GM19023 (cell line): ENCODE results near the gene ESR1.
"Not testable (repeated sequence)": the region's sequence is repeated elsewhere in the genome, so short reads cannot be mapped to it uniquely, and the experiment has no call there.

ENCODE experiments used
- ATAC-seq: cut with Tn5 transposase; IDR thresholded peaks from one replicate; pipeline ENCODE4 v1.9.1; 2021; ENCODE audit warnings: mild to moderate bottlenecking, moderate library complexity; ENCODE audit not compliant: unreplicated experiment

The ESR1 gene

DNA sequence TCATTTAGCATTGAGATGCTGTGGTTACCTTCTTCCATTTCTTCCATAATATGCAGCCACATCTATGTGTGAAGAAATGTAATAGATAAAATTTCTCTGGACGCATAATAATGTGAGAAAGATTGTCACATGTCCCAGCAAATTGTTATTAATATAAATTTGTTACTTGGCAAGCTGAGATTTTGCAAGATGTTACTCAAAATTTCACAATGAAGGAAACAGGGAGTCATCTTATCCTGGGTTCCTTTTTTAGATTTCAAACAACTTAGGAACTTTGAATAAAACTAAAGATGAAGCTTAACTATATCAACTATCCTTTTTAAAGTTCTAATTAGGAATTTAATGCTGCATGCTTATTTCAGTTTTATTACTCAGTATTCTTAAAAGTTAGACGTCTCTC lies 3.6 kb downstream of the ESR1 start:
- no peak for ATAC-seq

DNA sequence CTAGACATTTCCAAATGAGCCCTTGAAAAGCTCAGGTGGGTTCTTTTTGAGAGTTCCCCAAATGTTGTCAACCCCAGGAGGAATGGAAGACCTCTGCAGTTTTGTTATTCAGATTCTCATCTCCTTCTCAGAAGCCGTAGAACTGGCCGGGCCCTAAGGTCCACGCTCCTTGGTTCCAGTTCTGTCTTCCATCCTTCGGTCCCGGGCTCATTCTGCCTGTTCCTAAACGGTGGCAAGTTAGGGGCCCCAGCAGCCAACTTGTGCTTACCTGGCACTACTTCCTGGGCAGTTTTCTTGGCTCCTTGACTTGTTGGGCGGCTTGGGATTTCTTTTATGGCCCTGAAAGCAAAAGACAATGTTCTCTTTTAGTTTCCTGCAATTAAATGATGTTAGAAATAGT lies 6.4 kb downstream of the ESR1 start:
- no peak for ATAC-seq

GRCh38 chr6:151814614-151815013 lies 7.1 kb downstream of the ESR1 start:
- ATAC-seq = no peak

- ATAC-seq = peak; percentile 91
These were observed 15.0 kb downstream of the ESR1 start for GRCh38 chr6:151822252-151823111.

GRCh38 chr6:151826517-151827142 lies 19.1 kb downstream of the ESR1 start:
- no peak for ATAC-seq

DNA sequence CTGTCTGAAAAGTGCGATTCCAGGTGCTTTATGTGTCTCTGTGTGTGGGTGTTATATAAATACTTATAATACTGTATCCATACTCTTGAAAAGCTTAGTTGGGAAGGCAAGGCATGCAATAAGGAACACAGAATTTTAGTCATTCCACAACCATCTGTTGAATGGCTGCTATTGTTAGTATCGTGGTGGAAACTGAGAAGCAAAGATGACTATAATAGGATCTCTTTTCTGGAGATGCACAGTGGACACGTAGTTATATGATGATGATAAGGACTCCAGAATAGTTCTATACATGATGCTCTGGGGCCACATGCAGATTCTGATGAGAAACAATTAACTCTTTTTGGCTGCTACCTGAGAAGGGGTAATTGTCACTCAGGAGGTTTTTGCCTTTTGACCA lies 25.2 kb downstream of the ESR1 start:
- ATAC-seq = no peak

- no peak for ATAC-seq
These were observed 27.9 kb downstream of the ESR1 start for GRCh38 chr6:151835396-151835795.

DNA sequence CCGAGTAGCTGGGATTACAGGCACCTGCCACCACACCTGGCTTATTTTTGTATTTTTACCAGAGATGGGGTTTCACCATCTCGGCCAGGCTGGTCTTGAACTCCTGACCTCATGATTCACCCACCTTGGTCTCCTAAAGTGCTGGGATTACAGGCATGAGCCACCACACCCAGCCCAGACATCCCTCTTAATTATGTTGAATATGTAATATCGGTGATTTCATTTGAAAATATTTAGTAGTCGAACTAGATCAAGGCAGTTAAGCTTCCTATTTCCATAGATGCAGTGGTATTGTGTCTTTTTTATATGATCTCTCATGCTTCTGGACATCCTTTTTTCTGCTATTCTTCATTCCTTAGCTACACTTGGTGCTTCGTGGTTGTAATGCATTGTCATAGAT lies 29.7 kb downstream of the ESR1 start:
- ATAC-seq = no peak

- no peak for ATAC-seq
These were observed 35.3 kb downstream of the ESR1 start for GRCh38 chr6:151842816-151843215.

- ATAC-seq = no peak
These were observed 39.6 kb downstream of the ESR1 start for GRCh38 chr6:151847064-151847463.

GRCh38 chr6:151850479-151851003 lies 43.1 kb downstream of the ESR1 start:
- ATAC-seq = no peak

DNA sequence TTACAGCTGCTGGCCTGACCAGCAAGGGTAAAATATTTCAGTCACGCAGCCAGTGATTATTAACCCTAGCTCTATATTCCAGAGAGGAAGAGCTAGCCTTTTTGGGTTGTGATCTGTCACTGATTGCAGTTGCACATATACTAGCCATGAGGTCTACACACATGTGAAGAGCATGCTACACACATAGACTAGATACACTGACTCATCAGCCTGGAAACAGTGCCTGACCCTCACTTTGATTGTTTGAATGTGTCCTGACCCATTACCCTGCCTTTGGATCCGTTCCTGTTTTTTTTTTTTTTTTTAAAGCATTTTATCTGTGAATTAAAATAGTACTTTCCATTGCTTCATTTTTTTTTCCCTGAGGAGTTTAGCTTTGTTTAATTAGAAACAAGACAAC lies 50.8 kb downstream of the ESR1 start:
- no peak for ATAC-seq

DNA sequence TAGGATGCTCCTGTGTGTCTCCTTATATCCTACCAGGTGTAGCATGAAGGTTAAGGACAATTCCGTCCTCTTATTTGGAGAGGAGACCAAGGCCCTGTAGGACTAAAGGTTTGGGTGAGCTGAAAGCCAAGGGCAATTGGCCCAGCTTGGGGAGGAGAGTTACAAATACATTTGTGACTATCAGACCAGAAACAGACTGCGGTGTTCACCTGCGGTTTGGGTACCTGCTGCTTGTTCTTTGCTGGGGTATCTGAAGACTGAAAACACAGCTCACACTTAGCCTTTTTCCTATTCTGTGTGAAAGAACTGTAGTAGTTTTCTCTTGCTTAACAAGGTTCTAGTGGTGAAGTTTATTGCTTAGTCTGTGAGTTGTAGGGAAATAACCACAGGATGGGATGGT lies 55.0 kb downstream of the ESR1 start:
- no peak for ATAC-seq

DNA sequence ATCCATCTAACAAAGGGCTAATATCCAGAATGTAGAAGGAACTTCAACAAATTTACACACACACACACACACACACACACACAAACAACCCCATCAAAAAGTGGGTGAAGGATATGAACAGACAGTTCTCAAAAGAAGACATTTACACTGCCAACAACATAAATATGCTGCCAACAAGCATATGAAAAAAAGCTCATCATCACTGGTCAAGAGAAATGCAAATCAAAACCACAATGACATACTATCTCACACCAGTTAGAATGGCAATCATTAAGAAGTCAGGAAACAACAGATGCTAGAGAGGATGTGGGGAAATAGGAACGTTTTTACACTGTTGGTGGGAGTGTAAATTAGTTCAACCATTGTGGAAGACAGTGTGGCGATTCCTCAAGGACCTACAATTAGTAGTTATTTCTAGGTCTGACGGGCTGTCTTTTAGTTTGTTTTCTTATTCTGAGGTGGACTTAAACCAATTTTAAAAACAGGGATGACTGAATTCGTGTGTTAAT lies 59.9 kb downstream of the ESR1 start:
- not testable (repeated sequence) for ATAC-seq

DNA sequence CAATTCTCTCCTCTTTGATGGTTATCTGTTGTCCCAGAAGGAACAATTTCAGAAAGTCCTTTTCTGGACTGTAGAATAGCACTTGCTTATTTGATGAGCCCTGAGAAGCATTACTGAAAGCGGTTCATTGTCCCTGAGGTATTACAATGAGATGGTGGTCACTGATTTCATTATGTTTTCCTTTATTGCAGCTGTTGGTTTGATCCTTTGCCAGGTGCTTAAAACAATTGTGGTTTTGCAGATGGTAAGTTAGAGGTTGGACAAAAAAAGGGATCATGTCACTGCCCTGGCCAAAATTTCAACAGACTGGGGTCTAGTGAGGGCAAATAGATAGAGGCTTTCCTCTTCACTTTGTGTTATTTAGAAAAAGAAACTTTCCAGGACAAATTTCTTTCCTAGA lies 61.9 kb downstream of the ESR1 start:
- ATAC-seq = no peak

DNA sequence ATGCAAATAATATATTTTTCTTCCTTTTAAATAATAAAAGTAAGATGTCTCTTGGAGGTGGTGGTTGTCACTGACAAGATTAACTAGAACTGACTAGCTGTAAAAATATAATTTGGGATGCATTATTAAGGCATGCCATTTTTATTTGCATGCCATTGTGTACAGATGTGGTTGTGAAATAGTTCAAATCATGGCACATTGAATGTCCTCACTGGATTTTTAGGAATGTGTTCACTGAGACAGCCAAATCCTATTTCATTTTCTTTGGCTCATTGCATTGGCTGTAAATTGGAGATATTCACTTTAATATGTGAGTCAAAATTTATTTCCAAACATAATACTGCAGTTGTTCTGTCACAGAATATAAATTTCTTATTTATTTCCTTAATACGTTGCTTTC lies 62.3 kb downstream of the ESR1 start:
- no peak for ATAC-seq

GRCh38 chr6:151870375-151870774 lies 62.9 kb downstream of the ESR1 start:
- ATAC-seq = no peak

GRCh38 chr6:151875524-151875923 lies 68.0 kb downstream of the ESR1 start:
- no peak for ATAC-seq

GRCh38 chr6:151876122-151876521 lies 68.6 kb downstream of the ESR1 start:
- ATAC-seq = no peak

DNA sequence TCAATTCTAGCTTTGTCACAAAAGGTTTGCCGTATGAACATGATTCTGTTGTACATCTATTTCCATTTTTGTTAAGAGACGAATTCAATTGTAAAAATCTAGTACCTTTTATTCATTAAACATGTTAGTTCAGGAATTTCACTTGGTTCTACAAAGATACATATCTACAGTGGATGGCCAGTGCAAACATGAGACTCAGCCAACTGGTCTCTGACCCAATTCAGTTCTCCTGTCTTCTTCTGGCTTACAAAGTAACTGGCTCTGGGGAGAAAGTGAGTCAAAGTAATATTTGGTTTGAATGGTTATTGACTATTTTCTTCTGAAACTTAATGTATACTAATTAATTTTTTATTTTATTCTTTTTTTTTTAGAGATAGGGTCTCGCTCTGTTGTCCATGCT lies 70.0 kb downstream of the ESR1 start:
- no peak for ATAC-seq

DNA sequence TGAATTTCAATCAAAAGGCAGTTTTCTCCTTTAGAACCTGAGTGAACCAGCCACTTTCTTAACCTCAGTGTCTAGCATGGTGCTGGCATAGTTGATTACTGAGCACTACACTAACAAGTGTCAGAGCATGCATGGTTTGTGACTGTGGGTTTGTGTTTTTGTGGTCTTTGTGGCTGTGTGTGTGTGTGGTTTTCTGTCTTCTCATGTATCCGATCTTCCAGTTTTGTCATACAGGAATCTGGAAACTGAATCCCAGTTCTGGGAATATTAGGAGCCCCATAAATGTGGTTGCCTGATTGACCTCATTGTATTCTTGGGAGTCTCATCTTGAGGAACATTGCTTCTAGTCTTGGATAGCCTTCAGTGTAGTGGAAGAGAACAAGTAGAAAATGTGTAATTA lies 73.7 kb downstream of the ESR1 start:
- no peak for ATAC-seq

- ATAC-seq = no peak
These were observed 74.7 kb downstream of the ESR1 start for GRCh38 chr6:151882206-151882605.
